Purkinje cell (primary cell): ENCODE data around the gene RCC2. TPM values are rescaled to one million over a fixed set of nuclear protein-coding genes. Genes with fewer than 3 reads are reported as not detected.

Experiments
- polyA plus RNA-seq: library from polyadenylated mRNA; unstranded; fragments of >200 nt; fragmentation: Nextera tagmentation; gene quantifications from 2 replicates; pipeline ENCODE4 v1.2.1, GENCODE V29; 2014

RCC2 gene
- polyA plus RNA-seq = 0.83 and 2.0 TPM in 2 replicates

DNA sequence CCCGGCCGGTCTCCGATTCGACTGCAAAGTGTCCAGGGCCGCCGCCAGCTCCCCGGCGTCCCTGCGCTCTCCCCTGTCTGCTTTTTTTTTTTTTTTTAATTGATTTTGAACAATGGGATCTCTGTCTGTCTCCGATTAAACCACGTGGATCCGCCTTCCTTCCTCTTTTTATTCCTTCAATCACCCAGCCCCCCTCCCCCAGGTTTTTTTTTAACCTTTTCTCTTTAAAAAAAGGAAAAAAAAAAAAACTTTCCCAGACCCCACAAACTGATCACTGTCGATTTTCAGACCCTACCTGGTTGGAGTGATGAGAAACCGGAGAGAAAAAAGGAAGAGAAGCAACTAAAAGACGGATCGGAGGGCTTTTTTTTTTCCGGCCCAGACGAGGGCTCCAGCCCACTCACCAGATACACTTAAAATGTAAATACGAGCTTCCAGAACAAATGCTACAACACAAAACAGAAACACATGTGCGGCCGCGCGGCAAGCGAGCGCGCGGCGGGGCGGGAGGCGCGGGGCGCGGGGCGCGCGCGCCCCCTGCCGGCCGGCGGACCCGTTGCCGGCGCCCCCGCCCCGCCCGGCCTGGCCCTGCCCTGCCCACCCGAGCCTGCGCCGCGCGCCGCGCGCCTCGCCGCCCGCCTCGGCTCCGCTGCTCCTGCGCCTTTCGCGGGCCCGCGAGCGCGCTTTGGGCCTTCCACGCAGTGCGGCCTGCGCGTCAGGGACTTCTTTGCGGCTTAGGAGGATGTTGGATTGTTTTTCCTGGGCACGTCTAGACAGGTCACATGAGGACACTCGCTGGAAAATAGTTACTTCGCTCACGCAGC, at the start of gene RCC2:
RCC2 (minus strand) TSS at position 428 of the 824 bp plus-strand sequence. CDS start 1,163 bp downstream, outside the sequence.

DNA sequence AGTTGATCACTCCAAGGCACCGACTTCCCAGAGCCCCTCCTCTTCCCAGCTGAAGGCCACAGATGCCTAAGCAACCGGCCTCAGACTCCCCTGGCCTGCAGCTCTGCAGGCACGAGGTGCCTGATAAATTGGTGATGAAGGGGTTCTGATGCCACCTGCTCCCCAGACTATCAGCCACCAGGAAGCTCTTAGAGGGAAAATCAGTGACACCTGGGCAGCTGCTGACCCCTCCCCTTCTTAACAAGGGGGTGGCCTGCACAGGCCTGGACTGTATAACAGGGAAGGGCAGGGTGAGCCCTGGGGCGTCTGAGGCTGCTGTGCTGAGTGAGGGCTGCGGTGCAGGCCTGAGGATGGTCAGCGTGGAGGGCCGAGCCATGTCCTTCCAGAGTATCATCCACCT, 67.6 kb downstream of the RCC2 start, which contains the start of gene PADI6:
PADI6 (plus strand) TSS at position 301 of the 400 bp plus-strand sequence; CDS start at position 351, 50 bp downstream.

Other genes with a start within 250 kb of the RCC2 start
- gene PADI1, start 234.5 kb downstream of the RCC2 start, polyA plus RNA-seq = not detected in 2 replicates
- gene PADI3, start 190.6 kb downstream of the RCC2 start, polyA plus RNA-seq = not detected in 2 replicates
- gene PADI4, start 131.5 kb downstream of the RCC2 start, polyA plus RNA-seq = 1.2 TPM in 1 of 2 replicates, not detected in the other
- not detected in 2 replicates for gene PADI6, start 67.5 kb downstream of the RCC2 start, polyA plus RNA-seq
- gene ARHGEF10L, start 100.0 kb upstream of the RCC2 start, polyA plus RNA-seq = 1.2 and 3.6 TPM in 2 replicates